ENCODE measurements around the gene COQ8A. TPM values are rescaled to one million over a fixed set of nuclear protein-coding genes. Genes with fewer than 3 reads are reported as not detected.

The COQ8A gene
- total and polyA plus RNA-seq, 2 experiments from 2014 or later: 25.2 to 37.4 TPM

DNA sequence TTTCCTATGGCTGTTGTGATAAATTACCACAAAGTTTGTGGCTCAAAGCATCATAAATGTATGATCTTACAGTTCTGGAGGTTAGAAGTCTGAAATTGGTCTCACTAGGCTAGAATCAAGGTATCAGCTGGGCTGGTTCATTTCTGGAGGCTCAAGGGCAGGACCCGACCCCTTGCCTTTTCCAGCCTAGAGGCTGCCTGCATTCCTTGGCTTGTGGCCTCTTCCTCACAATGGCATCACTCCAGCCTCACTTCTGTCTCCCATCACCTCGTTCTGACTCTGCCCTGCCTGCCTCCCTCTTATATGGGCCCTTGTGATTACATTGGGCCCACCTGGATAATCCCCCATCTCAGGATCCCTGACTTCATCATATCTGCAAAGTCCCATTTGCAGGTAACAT lies 8.0 kb downstream of the COQ8A start (continued):
- TF ChIP-seq, protein P1, sequence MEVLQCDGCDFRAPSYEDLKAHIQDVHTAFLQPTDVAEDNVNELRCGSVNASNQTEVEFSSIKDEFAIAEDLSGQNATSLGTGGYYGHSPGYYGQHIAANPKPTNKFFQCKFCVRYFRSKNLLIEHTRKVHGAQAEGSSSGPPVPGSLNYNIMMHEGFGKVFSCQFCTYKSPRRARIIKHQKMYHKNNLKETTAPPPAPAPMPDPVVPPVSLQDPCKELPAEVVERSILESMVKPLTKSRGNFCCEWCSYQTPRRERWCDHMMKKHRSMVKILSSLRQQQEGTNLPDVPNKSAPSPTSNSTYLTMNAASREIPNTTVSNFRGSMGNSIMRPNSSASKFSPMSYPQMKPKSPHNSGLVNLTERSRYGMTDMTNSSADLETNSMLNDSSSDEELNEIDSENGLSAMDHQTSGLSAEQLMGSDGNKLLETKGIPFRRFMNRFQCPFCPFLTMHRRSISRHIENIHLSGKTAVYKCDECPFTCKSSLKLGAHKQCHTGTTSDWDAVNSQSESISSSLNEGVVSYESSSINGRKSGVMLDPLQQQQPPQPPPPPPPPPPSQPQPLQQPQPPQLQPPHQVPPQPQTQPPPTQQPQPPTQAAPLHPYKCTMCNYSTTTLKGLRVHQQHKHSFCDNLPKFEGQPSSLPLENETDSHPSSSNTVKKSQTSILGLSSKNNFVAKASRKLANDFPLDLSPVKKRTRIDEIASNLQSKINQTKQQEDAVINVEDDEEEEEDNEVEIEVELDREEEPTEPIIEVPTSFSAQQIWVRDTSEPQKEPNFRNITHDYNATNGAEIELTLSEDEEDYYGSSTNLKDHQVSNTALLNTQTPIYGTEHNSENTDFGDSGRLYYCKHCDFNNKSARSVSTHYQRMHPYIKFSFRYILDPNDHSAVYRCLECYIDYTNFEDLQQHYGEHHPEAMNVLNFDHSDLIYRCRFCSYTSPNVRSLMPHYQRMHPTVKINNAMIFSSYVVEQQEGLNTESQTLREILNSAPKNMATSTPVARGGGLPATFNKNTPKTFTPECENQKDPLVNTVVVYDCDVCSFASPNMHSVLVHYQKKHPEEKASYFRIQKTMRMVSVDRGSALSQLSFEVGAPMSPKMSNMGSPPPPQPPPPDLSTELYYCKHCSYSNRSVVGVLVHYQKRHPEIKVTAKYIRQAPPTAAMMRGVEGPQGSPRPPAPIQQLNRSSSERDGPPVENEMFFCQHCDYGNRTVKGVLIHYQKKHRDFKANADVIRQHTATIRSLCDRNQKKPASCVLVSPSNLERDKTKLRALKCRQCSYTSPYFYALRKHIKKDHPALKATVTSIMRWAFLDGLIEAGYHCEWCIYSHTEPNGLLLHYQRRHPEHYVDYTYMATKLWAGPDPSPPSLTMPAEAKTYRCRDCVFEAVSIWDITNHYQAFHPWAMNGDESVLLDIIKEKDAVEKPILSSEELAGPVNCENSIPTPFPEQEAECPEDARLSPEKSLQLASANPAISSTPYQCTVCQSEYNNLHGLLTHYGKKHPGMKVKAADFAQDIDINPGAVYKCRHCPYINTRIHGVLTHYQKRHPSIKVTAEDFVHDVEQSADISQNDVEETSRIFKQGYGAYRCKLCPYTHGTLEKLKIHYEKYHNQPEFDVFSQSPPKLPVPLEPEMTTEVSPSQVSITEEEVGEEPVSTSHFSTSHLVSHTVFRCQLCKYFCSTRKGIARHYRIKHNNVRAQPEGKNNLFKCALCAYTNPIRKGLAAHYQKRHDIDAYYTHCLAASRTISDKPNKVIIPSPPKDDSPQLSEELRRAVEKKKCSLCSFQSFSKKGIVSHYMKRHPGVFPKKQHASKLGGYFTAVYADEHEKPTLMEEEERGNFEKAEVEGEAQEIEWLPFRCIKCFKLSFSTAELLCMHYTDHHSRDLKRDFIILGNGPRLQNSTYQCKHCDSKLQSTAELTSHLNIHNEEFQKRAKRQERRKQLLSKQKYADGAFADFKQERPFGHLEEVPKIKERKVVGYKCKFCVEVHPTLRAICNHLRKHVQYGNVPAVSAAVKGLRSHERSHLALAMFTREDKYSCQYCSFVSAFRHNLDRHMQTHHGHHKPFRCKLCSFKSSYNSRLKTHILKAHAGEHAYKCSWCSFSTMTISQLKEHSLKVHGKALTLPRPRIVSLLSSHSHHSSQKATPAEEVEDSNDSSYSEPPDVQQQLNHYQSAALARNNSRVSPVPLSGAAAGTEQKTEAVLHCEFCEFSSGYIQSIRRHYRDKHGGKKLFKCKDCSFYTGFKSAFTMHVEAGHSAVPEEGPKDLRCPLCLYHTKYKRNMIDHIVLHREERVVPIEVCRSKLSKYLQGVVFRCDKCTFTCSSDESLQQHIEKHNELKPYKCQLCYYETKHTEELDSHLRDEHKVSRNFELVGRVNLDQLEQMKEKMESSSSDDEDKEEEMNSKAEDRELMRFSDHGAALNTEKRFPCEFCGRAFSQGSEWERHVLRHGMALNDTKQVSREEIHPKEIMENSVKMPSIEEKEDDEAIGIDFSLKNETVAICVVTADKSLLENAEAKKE (CRISPR knock-in tag; IDR thresholded peaks at IDR 0.05): no peak
- no peak for TF ChIP-seq POLR2AphosphoS5 (IDR thresholded peaks at IDR 0.05; ENCODE audit: low read depth)
- TF ChIP-seq, protein P2, sequence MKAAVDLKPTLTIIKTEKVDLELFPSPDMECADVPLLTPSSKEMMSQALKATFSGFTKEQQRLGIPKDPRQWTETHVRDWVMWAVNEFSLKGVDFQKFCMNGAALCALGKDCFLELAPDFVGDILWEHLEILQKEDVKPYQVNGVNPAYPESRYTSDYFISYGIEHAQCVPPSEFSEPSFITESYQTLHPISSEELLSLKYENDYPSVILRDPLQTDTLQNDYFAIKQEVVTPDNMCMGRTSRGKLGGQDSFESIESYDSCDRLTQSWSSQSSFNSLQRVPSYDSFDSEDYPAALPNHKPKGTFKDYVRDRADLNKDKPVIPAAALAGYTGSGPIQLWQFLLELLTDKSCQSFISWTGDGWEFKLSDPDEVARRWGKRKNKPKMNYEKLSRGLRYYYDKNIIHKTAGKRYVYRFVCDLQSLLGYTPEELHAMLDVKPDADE (IDR thresholded peaks at IDR 0.05): no peak
- TF ChIP-seq, protein P3, sequence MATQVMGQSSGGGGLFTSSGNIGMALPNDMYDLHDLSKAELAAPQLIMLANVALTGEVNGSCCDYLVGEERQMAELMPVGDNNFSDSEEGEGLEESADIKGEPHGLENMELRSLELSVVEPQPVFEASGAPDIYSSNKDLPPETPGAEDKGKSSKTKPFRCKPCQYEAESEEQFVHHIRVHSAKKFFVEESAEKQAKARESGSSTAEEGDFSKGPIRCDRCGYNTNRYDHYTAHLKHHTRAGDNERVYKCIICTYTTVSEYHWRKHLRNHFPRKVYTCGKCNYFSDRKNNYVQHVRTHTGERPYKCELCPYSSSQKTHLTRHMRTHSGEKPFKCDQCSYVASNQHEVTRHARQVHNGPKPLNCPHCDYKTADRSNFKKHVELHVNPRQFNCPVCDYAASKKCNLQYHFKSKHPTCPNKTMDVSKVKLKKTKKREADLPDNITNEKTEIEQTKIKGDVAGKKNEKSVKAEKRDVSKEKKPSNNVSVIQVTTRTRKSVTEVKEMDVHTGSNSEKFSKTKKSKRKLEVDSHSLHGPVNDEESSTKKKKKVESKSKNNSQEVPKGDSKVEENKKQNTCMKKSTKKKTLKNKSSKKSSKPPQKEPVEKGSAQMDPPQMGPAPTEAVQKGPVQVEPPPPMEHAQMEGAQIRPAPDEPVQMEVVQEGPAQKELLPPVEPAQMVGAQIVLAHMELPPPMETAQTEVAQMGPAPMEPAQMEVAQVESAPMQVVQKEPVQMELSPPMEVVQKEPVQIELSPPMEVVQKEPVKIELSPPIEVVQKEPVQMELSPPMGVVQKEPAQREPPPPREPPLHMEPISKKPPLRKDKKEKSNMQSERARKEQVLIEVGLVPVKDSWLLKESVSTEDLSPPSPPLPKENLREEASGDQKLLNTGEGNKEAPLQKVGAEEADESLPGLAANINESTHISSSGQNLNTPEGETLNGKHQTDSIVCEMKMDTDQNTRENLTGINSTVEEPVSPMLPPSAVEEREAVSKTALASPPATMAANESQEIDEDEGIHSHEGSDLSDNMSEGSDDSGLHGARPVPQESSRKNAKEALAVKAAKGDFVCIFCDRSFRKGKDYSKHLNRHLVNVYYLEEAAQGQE (IDR thresholded peaks at IDR 0.05; ENCODE audit: unreplicated experiment): no peak
